K562 (cell line): ENCODE measurements around the gene ZNRF1. TPM values are rescaled to one million over a fixed set of nuclear protein-coding genes. Genes with fewer than 3 reads are reported as not detected.

Source experiments
- CREB5 ChIP-seq: fragments of 250-450 bp; sonication (Bioruptor Pico); IDR thresholded peaks from 2 replicates; pipeline ENCODE4 v1.5.0; 2020; ENCODE audit warnings: mild to moderate bottlenecking
- PCBP2 ChIP-seq: fragments of 200-400 bp; formaldehyde crosslinking; IDR thresholded peaks from 2 replicates; pipeline ENCODE4 v1.6.1; 2018; ENCODE audit warnings: low read length, low read depth, mild to moderate bottlenecking, moderate library complexity; ENCODE audit not compliant: poor library complexity, severe bottlenecking
- RCOR1 ChIP-seq, 2 experiments: IDR thresholded peaks; 2 replicates each; pipeline ENCODE4 v1.6.1; 2012; ENCODE audit warnings: low read depth in 2 of 2, low read length in 2 of 2, borderline replicate concordance in 1 of 2, improper control_type of control experiment in 1 of 2
- SOX6 ChIP-seq: fragments of 450-650 bp; IDR thresholded peaks from 2 replicates; pipeline ENCODE4 v1.6.1; 2014; ENCODE audit warnings: mild to moderate bottlenecking
- TAF1 ChIP-seq: IDR thresholded peaks from 2 replicates; pipeline ENCODE4 v1.6.1; 2011; ENCODE audit warnings: mild to moderate bottlenecking, low read length, moderate library complexity; ENCODE audit not compliant: insufficient read depth, control insufficient read depth, severe bottlenecking; ENCODE audit errors: extremely low read depth
- ZBTB9 ChIP-seq: fragments of 450-650 bp; formaldehyde crosslinking; IDR thresholded peaks from 2 replicates; pipeline ENCODE4 v1.4.0; 2020; ENCODE audit warnings: mild to moderate bottlenecking, moderate library complexity
- ZNF592 ChIP-seq: fragments of 450-650 bp; IDR thresholded peaks from 2 replicates; pipeline ENCODE4 v1.6.1; 2017; ENCODE audit warnings: antibody characterized with exemption, mild to moderate bottlenecking
- polyA plus RNA-seq, 8 experiments: library from polyadenylated mRNA; depleted of rRNA in 4 of 8; stranded (reverse) in 5 of 8; unstranded in 3 of 8; fragments of >200 nt; fragmentation: Nextera tagmentation in 2 of 8; fragmentation: Illumina TruSeq in 1 of 8; extraction: Ambion mirVana in 2 of 8; extraction: Trizol in 1 of 8; gene quantifications; 2 replicates each; pipeline versions ENCODE4 v1.2.1 to v1.2.3, GENCODE V29; 2011 to 2014; ENCODE audit warnings: inconsistent platforms in 1 of 8, missing spikeins in 1 of 8
- total RNA-seq, 7 experiments: library from RNA; depleted of rRNA in 6 of 7; stranded (reverse); fragments of >200 nt in 6 of 7; fragmentation: Illumina TruSeq in 2 of 7; extraction: Trizol in 2 of 7; gene quantifications; 2 replicates each; pipeline versions ENCODE4 v1.2.1 to v1.2.3, GENCODE V29; 2011 to 2021; ENCODE audit warnings: low replicate concordance in 1 of 7
- TF ChIP-seq, protein P1 (sequence below): fragments of 150-350 bp; conservative IDR thresholded peaks from 2 replicates; pipeline ENCODE4 v1.6.1; 2014; ENCODE audit warnings: low read length
- TF ChIP-seq, protein P2 (sequence below), 3 experiments: IDR thresholded peaks in 2 of 3; conservative IDR thresholded peaks in 1 of 3; 2 replicates each; pipeline ENCODE4 v1.5.1; 2011 to 2012; ENCODE audit warnings: low read length in 3 of 3, mild to moderate bottlenecking in 3 of 3, control low read depth in 2 of 3, improper control_type of control experiment in 1 of 3, inconsistent platforms in 1 of 3, low read depth in 1 of 3, mixed read lengths in 1 of 3, moderate library complexity in 1 of 3; ENCODE audit not compliant: insufficient read depth in 2 of 3

ZNRF1 gene
- total and polyA plus RNA-seq, 9 of the 15 experiments (the other 6 are each of a cell fraction or from before 2014, with no cell fraction given) = 9.5 to 37.7 (median 20.0) TPM

DNA sequence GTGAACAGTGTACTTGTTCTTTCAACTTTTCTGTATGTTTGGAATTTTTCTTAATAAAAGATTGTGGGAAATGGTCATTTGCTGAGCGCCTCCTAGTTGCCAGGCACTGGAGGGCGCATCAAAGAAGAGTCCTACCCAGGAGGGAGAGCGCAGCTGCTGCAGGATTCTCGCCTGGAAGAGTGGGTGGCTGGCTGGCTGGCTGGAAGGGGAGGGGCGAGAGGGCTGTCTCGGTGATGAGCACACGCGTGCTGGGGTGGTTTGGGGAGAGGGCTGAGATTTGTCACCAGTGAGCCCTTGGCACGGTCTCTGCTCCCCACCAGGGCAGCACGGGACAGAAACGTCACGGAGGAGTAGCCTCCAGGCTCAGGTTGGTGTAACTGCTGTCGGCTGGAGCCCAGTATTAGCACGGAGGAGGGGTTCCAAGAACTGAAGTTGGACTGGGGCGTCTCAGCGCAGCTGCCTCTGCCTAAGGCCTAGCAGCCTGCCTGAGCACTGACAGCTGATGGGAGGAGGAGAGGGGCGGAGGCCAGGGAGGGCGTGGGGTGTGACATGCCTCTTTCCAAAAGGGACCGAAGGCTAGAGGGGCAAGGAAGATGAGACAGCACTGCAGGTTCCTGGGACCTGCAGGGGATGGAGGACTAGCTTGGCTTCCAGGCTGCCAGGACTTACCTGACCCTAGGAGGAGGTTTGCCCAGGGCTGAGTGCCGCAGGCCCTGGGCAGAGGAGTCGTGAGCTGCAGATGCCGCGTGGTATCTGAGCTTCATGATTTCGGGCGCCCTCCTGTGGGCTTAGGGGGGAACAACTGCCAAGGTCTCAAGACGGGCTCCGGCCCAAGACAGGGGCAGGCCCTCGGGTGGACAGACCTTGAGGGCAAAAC is 112.1 kb downstream of the ZNRF1 start (continued):
- TF ChIP-seq RCOR1 (IDR thresholded peaks at IDR 0.05; ENCODE audit: borderline replicate concordance in 1 of 2, low read depth in 2 of 2, low read length in 2 of 2) (peak in 1 of 2 experiments; percentile 4; a peak in 1 of 4 replicates), TAF1 (no peak), PCBP2 (no peak), CREB5 (CRISPR knock-in tag) (no peak), ZBTB9 (peak; percentile 56; the same call in 1 of the 2 replicates), SOX6 (0 out of 2 replicates have a peak, but pooled peaks have one; percentile 43), ZNF592 (peak; percentile 65)
- TF ChIP-seq, protein P1, sequence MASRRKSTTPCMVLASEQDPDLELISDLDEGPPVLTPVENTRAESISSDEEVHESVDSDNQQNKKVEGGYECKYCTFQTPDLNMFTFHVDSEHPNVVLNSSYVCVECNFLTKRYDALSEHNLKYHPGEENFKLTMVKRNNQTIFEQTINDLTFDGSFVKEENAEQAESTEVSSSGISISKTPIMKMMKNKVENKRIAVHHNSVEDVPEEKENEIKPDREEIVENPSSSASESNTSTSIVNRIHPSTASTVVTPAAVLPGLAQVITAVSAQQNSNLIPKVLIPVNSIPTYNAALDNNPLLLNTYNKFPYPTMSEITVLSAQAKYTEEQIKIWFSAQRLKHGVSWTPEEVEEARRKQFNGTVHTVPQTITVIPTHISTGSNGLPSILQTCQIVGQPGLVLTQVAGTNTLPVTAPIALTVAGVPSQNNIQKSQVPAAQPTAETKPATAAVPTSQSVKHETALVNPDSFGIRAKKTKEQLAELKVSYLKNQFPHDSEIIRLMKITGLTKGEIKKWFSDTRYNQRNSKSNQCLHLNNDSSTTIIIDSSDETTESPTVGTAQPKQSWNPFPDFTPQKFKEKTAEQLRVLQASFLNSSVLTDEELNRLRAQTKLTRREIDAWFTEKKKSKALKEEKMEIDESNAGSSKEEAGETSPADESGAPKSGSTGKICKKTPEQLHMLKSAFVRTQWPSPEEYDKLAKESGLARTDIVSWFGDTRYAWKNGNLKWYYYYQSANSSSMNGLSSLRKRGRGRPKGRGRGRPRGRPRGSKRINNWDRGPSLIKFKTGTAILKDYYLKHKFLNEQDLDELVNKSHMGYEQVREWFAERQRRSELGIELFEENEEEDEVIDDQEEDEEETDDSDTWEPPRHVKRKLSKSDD = no peak
- TF ChIP-seq, protein P2, sequence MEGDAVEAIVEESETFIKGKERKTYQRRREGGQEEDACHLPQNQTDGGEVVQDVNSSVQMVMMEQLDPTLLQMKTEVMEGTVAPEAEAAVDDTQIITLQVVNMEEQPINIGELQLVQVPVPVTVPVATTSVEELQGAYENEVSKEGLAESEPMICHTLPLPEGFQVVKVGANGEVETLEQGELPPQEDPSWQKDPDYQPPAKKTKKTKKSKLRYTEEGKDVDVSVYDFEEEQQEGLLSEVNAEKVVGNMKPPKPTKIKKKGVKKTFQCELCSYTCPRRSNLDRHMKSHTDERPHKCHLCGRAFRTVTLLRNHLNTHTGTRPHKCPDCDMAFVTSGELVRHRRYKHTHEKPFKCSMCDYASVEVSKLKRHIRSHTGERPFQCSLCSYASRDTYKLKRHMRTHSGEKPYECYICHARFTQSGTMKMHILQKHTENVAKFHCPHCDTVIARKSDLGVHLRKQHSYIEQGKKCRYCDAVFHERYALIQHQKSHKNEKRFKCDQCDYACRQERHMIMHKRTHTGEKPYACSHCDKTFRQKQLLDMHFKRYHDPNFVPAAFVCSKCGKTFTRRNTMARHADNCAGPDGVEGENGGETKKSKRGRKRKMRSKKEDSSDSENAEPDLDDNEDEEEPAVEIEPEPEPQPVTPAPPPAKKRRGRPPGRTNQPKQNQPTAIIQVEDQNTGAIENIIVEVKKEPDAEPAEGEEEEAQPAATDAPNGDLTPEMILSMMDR (IDR thresholded peaks at IDR 0.05 in 2 of 3, conservative IDR thresholded peaks at IDR 0.05 in 1 of 3; ENCODE audit: insufficient read depth in 2 of 3, low read depth in 1 of 3, low read length in 3 of 3) = peak; percentile 90 to 95 (median 92)
